ENCODE results near the gene SLC11A1. TPM values are rescaled to one million over a fixed set of nuclear protein-coding genes. Genes with fewer than 3 reads are reported as not detected.
A peak's percentile ranks its signal among the peaks of the same experiment; 100 is the strongest.

The SLC11A1 gene
- polyA plus RNA-seq, 1 donor from 2014 or later = 1.3 TPM

GRCh38 chr2:218394298-218395089 is 12.4 kb downstream of the SLC11A1 start:
- Mint-ChIP-seq H3K27me3 (peaks cover 2% of the 10 kb centered on the region), H3K9me3 (no peaks in the 10 kb centered on the region), H3K27ac (peak overlapping the region in 2 of 3 donors; percentile 82 to 100), H3K36me3 (no peaks in the 10 kb centered on the region), H3K4me3 (peak overlapping the region in 3 of 4 donors; percentile 26 to 81 (median 57)), H3K4me1 (peaks cover 18 to 26% (median 20%) of the 10 kb centered on the region in 3 donors)

- H3K4me1 Mint-ChIP-seq = peaks cover 18 to 26% (median 20%) of the 10 kb centered on the region in 3 donors
- H3K27ac Mint-ChIP-seq = peak overlapping the region in 2 of 3 donors; percentile 82 to 100
- H3K36me3 Mint-ChIP-seq = no peaks in the 10 kb centered on the region
- peak overlapping the region in 3 of 4 donors; percentile 11 to 81 (median 57) for H3K4me3 Mint-ChIP-seq
- H3K27me3 Mint-ChIP-seq = no peaks in the 10 kb centered on the region
- no peaks in the 10 kb centered on the region for H3K9me3 Mint-ChIP-seq
Measured at GRCh38 chr2:218395090-218395444, 13.0 kb downstream of the SLC11A1 start.

- no peaks in the 10 kb centered on the region for H3K36me3 Mint-ChIP-seq
- peaks cover 18 to 26% (median 20%) of the 10 kb centered on the region in 3 donors for H3K4me1 Mint-ChIP-seq
- peak overlapping the region; percentile 94 to 100 (median 100) for H3K4me3 Mint-ChIP-seq
- H3K9me3 Mint-ChIP-seq = no peaks in the 10 kb centered on the region
- H3K27ac Mint-ChIP-seq = peak overlapping the region; percentile 96 to 100 (median 99)
- H3K27me3 Mint-ChIP-seq = no peaks in the 10 kb centered on the region
Measured at GRCh38 chr2:218395456-218395825, 13.4 kb downstream of the SLC11A1 start.

- H3K4me1 Mint-ChIP-seq = peaks cover 18 to 26% (median 20%) of the 10 kb centered on the region in 3 donors
- H3K9me3 Mint-ChIP-seq = no peaks in the 10 kb centered on the region
- H3K36me3 Mint-ChIP-seq = no peaks in the 10 kb centered on the region
- no peaks in the 10 kb centered on the region for H3K27me3 Mint-ChIP-seq
- peak overlapping the region; percentile 94 to 100 (median 100) for H3K4me3 Mint-ChIP-seq
- peak overlapping the region; percentile 96 to 100 (median 99) for H3K27ac Mint-ChIP-seq
Measured at GRCh38 chr2:218395826-218396687, 14.0 kb downstream of the SLC11A1 start.

GRCh38 chr2:218396688-218397462 is 14.8 kb downstream of the SLC11A1 start:
- H3K36me3 Mint-ChIP-seq = no peaks in the 10 kb centered on the region
- peak overlapping the region; percentile 94 to 100 (median 100) for H3K4me3 Mint-ChIP-seq
- peak overlapping the region; percentile 96 to 100 (median 99) for H3K27ac Mint-ChIP-seq
- no peaks in the 10 kb centered on the region for H3K27me3 Mint-ChIP-seq
- H3K4me1 Mint-ChIP-seq = peaks cover 20 to 26% (median 24%) of the 10 kb centered on the region in 3 donors
- no peaks in the 10 kb centered on the region for H3K9me3 Mint-ChIP-seq

GRCh38 chr2:218397463-218397819 is 15.4 kb downstream of the SLC11A1 start:
- Mint-ChIP-seq H3K36me3 (no peaks in the 10 kb centered on the region), H3K4me3 (peak overlapping the region; percentile 94 to 100 (median 100)), H3K27me3 (no peaks in the 10 kb centered on the region), H3K27ac (peak overlapping the region; percentile 96 to 100 (median 99)), H3K4me1 (peaks cover 20 to 26% (median 24%) of the 10 kb centered on the region in 3 donors), H3K9me3 (no peaks in the 10 kb centered on the region)

GRCh38 chr2:218397820-218398436 is 15.9 kb downstream of the SLC11A1 start:
- H3K27me3 Mint-ChIP-seq = no peaks in the 10 kb centered on the region
- H3K27ac Mint-ChIP-seq = peak overlapping the region; percentile 96 to 100 (median 99)
- peaks cover 20 to 26% (median 24%) of the 10 kb centered on the region in 3 donors for H3K4me1 Mint-ChIP-seq
- H3K9me3 Mint-ChIP-seq = no peaks in the 10 kb centered on the region
- no peaks in the 10 kb centered on the region for H3K36me3 Mint-ChIP-seq
- peak overlapping the region; percentile 94 to 100 (median 100) for H3K4me3 Mint-ChIP-seq

- H3K27me3 Mint-ChIP-seq = no peaks in the 10 kb centered on the region
- H3K4me1 Mint-ChIP-seq = peaks cover 22 to 31% (median 26%) of the 10 kb centered on the region in 3 donors
- no peaks in the 10 kb centered on the region for H3K36me3 Mint-ChIP-seq
- H3K9me3 Mint-ChIP-seq = no peaks in the 10 kb centered on the region
- peak overlapping the region; percentile 96 to 100 (median 99) for H3K27ac Mint-ChIP-seq
- H3K4me3 Mint-ChIP-seq = peak overlapping the region; percentile 94 to 100 (median 100)
Measured at GRCh38 chr2:218398437-218399390, 16.6 kb downstream of the SLC11A1 start.

GRCh38 chr2:218399391-218400166 is 17.5 kb downstream of the SLC11A1 start, which contains the start of gene CTDSP1:
Gene CTDSP1 (plus strand): TSS chr2:218399868. CDS start chr2:218400091, 223 bp downstream.
- Mint-ChIP-seq H3K9me3 (no peaks in the 10 kb centered on the region), H3K36me3 (no peaks in the 10 kb centered on the region), H3K4me1 (peaks cover 23 to 36% (median 33%) of the 10 kb centered on the region in 3 donors), H3K27ac (peak within 1 kb of the TSS; percentile 94 to 100 (median 95)), H3K27me3 (no peaks in the 10 kb centered on the region), H3K4me3 (peak within 1 kb of the TSS; percentile 92 to 100 (median 96))

- Mint-ChIP-seq H3K36me3 (no peaks in the 10 kb centered on the region), H3K4me3 (peak overlapping the region; percentile 92 to 100 (median 96)), H3K27me3 (no peaks in the 10 kb centered on the region), H3K9me3 (no peaks in the 10 kb centered on the region), H3K27ac (peak overlapping the region; percentile 83 to 100 (median 95)), H3K4me1 (peaks cover 20 to 36% (median 33%) of the 10 kb centered on the region in 3 donors)
Measured at GRCh38 chr2:218400167-218400929, 18.3 kb downstream of the SLC11A1 start.

- Mint-ChIP-seq H3K4me1 (peaks cover 21 to 36% (median 32%) of the 10 kb centered on the region in 3 donors), H3K27me3 (no peaks in the 10 kb centered on the region), H3K9me3 (no peaks in the 10 kb centered on the region), H3K4me3 (peak overlapping the region; percentile 81 to 95 (median 88)), H3K36me3 (no peaks in the 10 kb centered on the region), H3K27ac (peak overlapping the region; percentile 57 to 100 (median 73))
Measured at GRCh38 chr2:218400930-218401881, 19.1 kb downstream of the SLC11A1 start.
